AG09309 (cell line): Measurements from ENCODE around the gene OTOGL.
"Not testable (repeated sequence)": the region's sequence is repeated elsewhere in the genome, so short reads cannot be mapped to it uniquely, and the experiment has no call there.

Source experiments
- DNase-seq: peaks from one replicate; pipeline ENCODE4 v3.0.0-alpha.2; 2010; ENCODE audit warnings: low read depth
- H3K4me3 ChIP-seq: 2 replicates; pipeline ENCODE4 v1.5.1; 2011; ENCODE audit warnings: mild to moderate bottlenecking, low read depth, low read length, moderate library complexity; ENCODE audit not compliant: control insufficient read depth
- TF ChIP-seq, protein P1 (sequence below): IDR thresholded peaks from 2 replicates; pipeline ENCODE4 v1.5.1; 2011; ENCODE audit warnings: mild to moderate bottlenecking, low read depth, low read length, inconsistent platforms; ENCODE audit not compliant: insufficient read depth, control insufficient read depth; ENCODE audit errors: missing control alignments

The OTOGL gene

DNA sequence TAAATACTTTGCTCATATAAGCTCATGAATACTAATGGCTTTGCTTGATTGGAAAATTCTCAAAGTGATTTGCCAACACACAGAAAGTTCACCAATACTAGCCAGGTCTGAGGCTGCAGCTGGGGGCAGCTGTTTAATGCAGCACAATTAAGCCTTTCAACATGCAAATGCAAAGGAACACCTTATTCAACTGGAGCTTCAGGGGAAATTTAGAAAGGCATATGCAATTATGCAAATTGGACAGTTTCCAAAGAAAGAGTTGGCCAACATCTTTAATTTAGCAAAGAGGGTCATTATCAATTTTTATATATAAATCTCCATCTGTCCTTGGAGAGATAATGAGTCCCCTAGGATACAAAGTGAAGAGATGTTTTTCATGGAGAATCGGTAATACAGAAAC, 40.2 kb upstream of the OTOGL start:
- TF ChIP-seq, protein P1, sequence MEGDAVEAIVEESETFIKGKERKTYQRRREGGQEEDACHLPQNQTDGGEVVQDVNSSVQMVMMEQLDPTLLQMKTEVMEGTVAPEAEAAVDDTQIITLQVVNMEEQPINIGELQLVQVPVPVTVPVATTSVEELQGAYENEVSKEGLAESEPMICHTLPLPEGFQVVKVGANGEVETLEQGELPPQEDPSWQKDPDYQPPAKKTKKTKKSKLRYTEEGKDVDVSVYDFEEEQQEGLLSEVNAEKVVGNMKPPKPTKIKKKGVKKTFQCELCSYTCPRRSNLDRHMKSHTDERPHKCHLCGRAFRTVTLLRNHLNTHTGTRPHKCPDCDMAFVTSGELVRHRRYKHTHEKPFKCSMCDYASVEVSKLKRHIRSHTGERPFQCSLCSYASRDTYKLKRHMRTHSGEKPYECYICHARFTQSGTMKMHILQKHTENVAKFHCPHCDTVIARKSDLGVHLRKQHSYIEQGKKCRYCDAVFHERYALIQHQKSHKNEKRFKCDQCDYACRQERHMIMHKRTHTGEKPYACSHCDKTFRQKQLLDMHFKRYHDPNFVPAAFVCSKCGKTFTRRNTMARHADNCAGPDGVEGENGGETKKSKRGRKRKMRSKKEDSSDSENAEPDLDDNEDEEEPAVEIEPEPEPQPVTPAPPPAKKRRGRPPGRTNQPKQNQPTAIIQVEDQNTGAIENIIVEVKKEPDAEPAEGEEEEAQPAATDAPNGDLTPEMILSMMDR = no peak
- H3K4me3 ChIP-seq = no peak overlapping the region
- no peak for DNase-seq

DNA sequence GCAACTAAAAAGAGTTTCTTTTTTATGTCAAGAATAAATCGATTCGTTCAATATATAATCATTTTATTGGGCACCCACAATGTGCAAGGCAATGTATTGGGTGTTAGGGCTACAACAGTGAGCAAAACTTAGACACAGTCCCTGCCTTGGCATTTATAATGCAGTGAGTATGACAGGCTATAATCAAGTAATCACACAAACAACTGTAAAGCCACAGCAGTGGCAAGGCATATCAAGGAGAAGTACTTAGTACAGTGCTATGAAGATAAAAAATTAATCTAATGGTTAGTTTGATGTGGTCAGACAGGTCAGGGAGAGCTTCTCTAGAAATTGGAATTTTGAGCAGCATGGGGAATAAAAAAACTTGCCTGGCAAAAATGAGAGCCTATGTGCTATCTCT, 39.5 kb upstream of the OTOGL start:
- no peak overlapping the region for H3K4me3 ChIP-seq
- DNase-seq = no peak
- TF ChIP-seq, protein P1 = no peak

GRCh38 chr12:80064269-80064668, 35.1 kb upstream of the OTOGL start:
- TF ChIP-seq, protein P1 = no peak
- no peak for DNase-seq
- H3K4me3 ChIP-seq = no peak overlapping the region

DNA sequence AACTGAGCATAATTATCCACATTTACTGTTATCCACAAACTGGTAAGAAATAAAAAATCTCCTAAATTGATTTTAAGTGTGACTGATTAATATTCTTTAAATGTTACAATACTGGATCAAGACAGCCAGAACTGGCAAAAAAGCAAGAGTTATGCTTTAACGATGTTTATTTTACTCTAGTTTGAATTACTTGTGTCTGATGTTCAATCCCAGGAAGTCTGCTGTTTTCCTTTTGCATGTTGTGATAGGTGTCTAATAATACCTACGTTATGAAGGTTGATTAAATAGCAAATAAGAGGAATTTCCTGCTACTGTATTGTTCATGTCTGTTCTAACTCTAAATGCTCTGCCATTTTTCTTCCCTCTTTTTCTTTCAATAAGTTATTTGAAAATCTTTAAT, 34.4 kb upstream of the OTOGL start:
- DNase-seq = no peak
- no peak overlapping the region for H3K4me3 ChIP-seq
- TF ChIP-seq, protein P1 = no peak

DNA sequence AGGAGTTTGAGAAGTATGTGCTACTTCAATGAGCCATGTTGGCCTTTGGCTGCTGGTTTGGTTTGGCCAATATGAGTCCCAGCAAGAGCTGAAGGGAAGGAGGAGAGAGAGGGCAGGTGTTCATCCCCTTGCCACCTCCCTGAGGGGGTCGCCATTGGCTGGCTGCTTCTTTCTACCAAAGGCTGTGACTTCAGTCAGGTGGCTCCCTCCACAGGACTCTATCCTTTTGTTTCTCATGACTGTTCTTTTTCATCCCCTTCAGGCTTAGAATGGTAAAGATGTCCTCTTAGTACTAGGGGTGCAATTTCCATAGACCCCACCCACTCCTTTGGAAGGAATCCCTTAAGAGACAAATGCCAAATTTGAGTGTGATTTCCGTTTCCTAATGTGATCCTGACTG, 31.2 kb upstream of the OTOGL start:
- TF ChIP-seq, protein P1 = no peak
- DNase-seq = no peak
- no peak overlapping the region for H3K4me3 ChIP-seq

DNA sequence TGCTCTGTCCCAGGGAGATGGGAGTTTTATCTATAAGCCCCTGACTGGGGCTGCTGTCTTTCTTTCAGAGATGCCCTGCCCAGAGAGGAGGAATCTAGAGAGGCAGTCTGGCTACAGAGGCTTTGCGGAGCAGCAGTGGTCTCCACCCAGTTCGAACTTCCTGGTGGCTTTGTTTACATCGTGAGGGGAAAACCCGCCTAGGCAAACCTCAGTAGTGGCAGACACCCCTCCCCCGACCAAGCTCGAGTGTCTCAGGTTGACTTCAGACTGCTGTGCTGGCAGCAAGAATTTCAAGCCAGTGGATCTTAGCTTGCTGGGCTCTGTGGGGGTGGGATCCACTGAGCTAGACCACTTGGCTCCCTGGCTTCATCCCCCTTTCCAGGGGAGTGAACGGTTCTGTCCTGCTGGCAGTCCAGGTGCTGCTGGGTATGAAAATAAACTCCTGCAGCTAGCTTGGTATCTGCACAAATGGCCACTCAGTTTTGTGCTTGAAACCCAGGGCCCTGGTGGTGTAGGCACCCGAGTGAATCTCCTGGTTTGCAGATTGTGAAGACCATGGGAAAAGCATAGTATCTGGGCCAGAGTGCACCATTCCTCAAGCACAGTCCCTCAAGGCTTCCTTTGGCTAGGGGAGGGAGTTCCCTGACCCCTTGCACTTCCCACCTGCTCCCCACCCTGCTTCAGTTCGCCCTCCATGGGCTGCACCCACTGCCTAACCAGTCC, 15.3 kb upstream of the OTOGL start:
- DNase-seq = not testable (repeated sequence)

GRCh38 chr12:80086025-80086424, 13.3 kb upstream of the OTOGL start:
- TF ChIP-seq, protein P1 = no peak

More for the DNA sequence above, 15.3 kb upstream of the OTOGL start:
- H3K4me3 ChIP-seq = not testable (repeated sequence)

More at GRCh38 chr12:80086025-80086424, 13.3 kb upstream of the OTOGL start:
- H3K4me3 ChIP-seq = no peak overlapping the region
- DNase-seq = no peak
